Measurements from ENCODE around the gene ZNF37A.
"Not testable (repeated sequence)": the region's sequence is repeated elsewhere in the genome, so short reads cannot be mapped to it uniquely, and the experiment has no call there.

Gene ZNF37A

GRCh38 chr10:38094158-38094926 lies at the start of gene ZNF37A:
Gene ZNF37A, plus strand, starts transcription at chr10:38094337. Its CDS starts 2,281 bp downstream, at chr10:38096618.
- Mint-ChIP-seq H3K36me3 (ENCODE audit: low read depth) (peaks cover 46% of the 10 kb centered on the region), H3K4me3 (peak within 1 kb of the TSS; percentile 93), H3K27me3 (ENCODE audit: low read depth) (no peaks in the 10 kb centered on the region), H3K4me1 (ENCODE audit: low read depth) (peaks cover 20% of the 10 kb centered on the region), H3K9me3 (peaks cover 33% of the 10 kb centered on the region), H3K27ac (peak within 1 kb of the TSS; percentile 92)
- DNase-seq (ENCODE audit: low spot score) = peak; percentile 88

- H3K27ac Mint-ChIP-seq = no peak overlapping the region
- H3K4me3 Mint-ChIP-seq = no peak overlapping the region
- peaks cover 13% of the 10 kb centered on the region for H3K4me1 Mint-ChIP-seq (ENCODE audit: low read depth)
Observed at GRCh38 chr10:38045129-38045528, 49.0 kb upstream of the ZNF37A start.

GRCh38 chr10:38047666-38048065 lies 46.5 kb upstream of the ZNF37A start:
- DNase-seq (ENCODE audit: low spot score) = no peak
- no peak overlapping the region for H3K4me3 Mint-ChIP-seq

More at GRCh38 chr10:38045129-38045528, 49.0 kb upstream of the ZNF37A start:
- peaks cover 83% of the 10 kb centered on the region for H3K36me3 Mint-ChIP-seq (ENCODE audit: low read depth)
- no peak for DNase-seq (ENCODE audit: low spot score)
- H3K9me3 Mint-ChIP-seq = peaks cover 63% of the 10 kb centered on the region
- H3K27me3 Mint-ChIP-seq (ENCODE audit: low read depth) = no peaks in the 10 kb centered on the region

GRCh38 chr10:38050212-38050611 lies 43.9 kb upstream of the ZNF37A start:
- H3K27me3 Mint-ChIP-seq (ENCODE audit: low read depth) = no peaks in the 10 kb centered on the region
- DNase-seq (ENCODE audit: low spot score) = no peak
- H3K9me3 Mint-ChIP-seq = peaks cover 77% of the 10 kb centered on the region
- no peak overlapping the region for H3K27ac Mint-ChIP-seq
- H3K4me3 Mint-ChIP-seq = no peak overlapping the region
- peaks cover 1% of the 10 kb centered on the region for H3K4me1 Mint-ChIP-seq (ENCODE audit: low read depth)
- peaks cover 79% of the 10 kb centered on the region for H3K36me3 Mint-ChIP-seq (ENCODE audit: low read depth)

More at GRCh38 chr10:38047666-38048065, 46.5 kb upstream of the ZNF37A start:
- Mint-ChIP-seq H3K4me1 (ENCODE audit: low read depth) (peaks cover 8% of the 10 kb centered on the region), H3K27me3 (ENCODE audit: low read depth) (no peaks in the 10 kb centered on the region), H3K9me3 (peaks cover 65% of the 10 kb centered on the region), H3K27ac (no peak overlapping the region), H3K36me3 (ENCODE audit: low read depth) (peaks cover 73% of the 10 kb centered on the region)

GRCh38 chr10:38054361-38054797 lies 39.8 kb upstream of the ZNF37A start:
- H3K36me3 Mint-ChIP-seq (ENCODE audit: low read depth) = peaks cover 83% of the 10 kb centered on the region
- no peak for DNase-seq (ENCODE audit: low spot score)
- peaks cover 84% of the 10 kb centered on the region for H3K9me3 Mint-ChIP-seq
- H3K4me1 Mint-ChIP-seq (ENCODE audit: low read depth) = no peaks in the 10 kb centered on the region
- no peak overlapping the region for H3K4me3 Mint-ChIP-seq
- no peak overlapping the region for H3K27ac Mint-ChIP-seq
- H3K27me3 Mint-ChIP-seq (ENCODE audit: low read depth) = no peaks in the 10 kb centered on the region

- H3K36me3 Mint-ChIP-seq (ENCODE audit: low read depth) = peaks cover 82% of the 10 kb centered on the region
- peaks cover 81% of the 10 kb centered on the region for H3K9me3 Mint-ChIP-seq
- H3K4me1 Mint-ChIP-seq (ENCODE audit: low read depth); H3K4me3 Mint-ChIP-seq; DNase-seq (ENCODE audit: low spot score); H3K27me3 Mint-ChIP-seq (ENCODE audit: low read depth); H3K27ac Mint-ChIP-seq: not testable (repeated sequence)
Observed at GRCh38 chr10:38055274-38055894, 38.8 kb upstream of the ZNF37A start.

GRCh38 chr10:38069663-38070062 lies 24.5 kb upstream of the ZNF37A start:
- H3K4me3 Mint-ChIP-seq; DNase-seq (ENCODE audit: low spot score); H3K27me3 Mint-ChIP-seq (ENCODE audit: low read depth); H3K36me3 Mint-ChIP-seq (ENCODE audit: low read depth); H3K27ac Mint-ChIP-seq; H3K4me1 Mint-ChIP-seq (ENCODE audit: low read depth): not testable (repeated sequence)
- H3K9me3 Mint-ChIP-seq = peaks cover 23% of the 10 kb centered on the region

- Mint-ChIP-seq H3K27ac (no peak overlapping the region), H3K4me1 (ENCODE audit: low read depth) (peaks cover 4% of the 10 kb centered on the region), H3K27me3 (ENCODE audit: low read depth) (no peaks in the 10 kb centered on the region), H3K4me3 (no peak overlapping the region), H3K36me3 (ENCODE audit: low read depth) (no peaks in the 10 kb centered on the region), H3K9me3 (peaks cover 26% of the 10 kb centered on the region)
- no peak for DNase-seq (ENCODE audit: low spot score)
Observed at GRCh38 chr10:38070501-38070900, 23.6 kb upstream of the ZNF37A start.

GRCh38 chr10:38072552-38072951 lies 21.6 kb upstream of the ZNF37A start:
- Mint-ChIP-seq H3K4me3 (no peak overlapping the region), H3K27ac (no peak overlapping the region), H3K36me3 (ENCODE audit: low read depth) (no peaks in the 10 kb centered on the region), H3K4me1 (ENCODE audit: low read depth) (peaks cover 4% of the 10 kb centered on the region), H3K27me3 (ENCODE audit: low read depth) (no peaks in the 10 kb centered on the region), H3K9me3 (peaks cover 37% of the 10 kb centered on the region)
- no peak for DNase-seq (ENCODE audit: low spot score)

GRCh38 chr10:38076687-38077086 lies 17.4 kb upstream of the ZNF37A start:
- Mint-ChIP-seq H3K36me3 (ENCODE audit: low read depth) (no peaks in the 10 kb centered on the region), H3K27me3 (ENCODE audit: low read depth) (no peaks in the 10 kb centered on the region), H3K4me1 (ENCODE audit: low read depth) (no peaks in the 10 kb centered on the region), H3K4me3 (no peak overlapping the region), H3K27ac (no peak overlapping the region), H3K9me3 (peaks cover 46% of the 10 kb centered on the region)
- no peak for DNase-seq (ENCODE audit: low spot score)

- not testable (repeated sequence) for H3K27me3 Mint-ChIP-seq (ENCODE audit: low read depth); DNase-seq (ENCODE audit: low spot score)
- peak overlapping the region; percentile 92 for H3K27ac Mint-ChIP-seq
- H3K4me1 Mint-ChIP-seq (ENCODE audit: low read depth) = peaks cover 20% of the 10 kb centered on the region
- H3K9me3 Mint-ChIP-seq = peaks cover 23% of the 10 kb centered on the region
- H3K36me3 Mint-ChIP-seq (ENCODE audit: low read depth) = peaks cover 36% of the 10 kb centered on the region
- H3K4me3 Mint-ChIP-seq = peak overlapping the region; percentile 93
Observed at GRCh38 chr10:38093318-38093717, 819 bp upstream of the ZNF37A start.

- Mint-ChIP-seq H3K9me3 (peaks cover 27% of the 10 kb centered on the region), H3K27ac (peak overlapping the region; percentile 92), H3K36me3 (ENCODE audit: low read depth) (peaks cover 41% of the 10 kb centered on the region), H3K4me3 (peak overlapping the region; percentile 93), H3K4me1 (ENCODE audit: low read depth) (peaks cover 20% of the 10 kb centered on the region), H3K27me3 (ENCODE audit: low read depth) (no peaks in the 10 kb centered on the region)
- DNase-seq (ENCODE audit: low spot score) = no peak
Observed at GRCh38 chr10:38093816-38094157, 350 bp upstream of the ZNF37A start.

- Mint-ChIP-seq H3K27ac (peak overlapping the region; percentile 92), H3K4me1 (ENCODE audit: low read depth) (peaks cover 20% of the 10 kb centered on the region), H3K36me3 (ENCODE audit: low read depth) (peaks cover 54% of the 10 kb centered on the region), H3K27me3 (ENCODE audit: low read depth) (no peaks in the 10 kb centered on the region), H3K4me3 (peak overlapping the region; percentile 93), H3K9me3 (peaks cover 40% of the 10 kb centered on the region)
- no peak for DNase-seq (ENCODE audit: low spot score)
Observed at GRCh38 chr10:38094927-38095574, 914 bp downstream of the ZNF37A start.

- Mint-ChIP-seq H3K36me3 (ENCODE audit: low read depth) (peaks cover 94% of the 10 kb centered on the region), H3K4me3 (no peak overlapping the region), H3K4me1 (ENCODE audit: low read depth) (peaks cover under 1% of the 10 kb centered on the region), H3K27me3 (ENCODE audit: low read depth) (no peaks in the 10 kb centered on the region), H3K9me3 (peaks cover 95% of the 10 kb centered on the region), H3K27ac (no peak overlapping the region)
- no peak for DNase-seq (ENCODE audit: low spot score)
Observed at GRCh38 chr10:38102880-38103279, 8.7 kb downstream of the ZNF37A start.

Data from T-helper 2 cell treated with Interferon-gamma antibody and Interleukin-4, amounts not matched to agents 5 μg/mL and 100 μg/mL, for 36 hours (primary cell).